ENCODE data around the gene UGT1A8.

The UGT1A8 gene

DNA sequence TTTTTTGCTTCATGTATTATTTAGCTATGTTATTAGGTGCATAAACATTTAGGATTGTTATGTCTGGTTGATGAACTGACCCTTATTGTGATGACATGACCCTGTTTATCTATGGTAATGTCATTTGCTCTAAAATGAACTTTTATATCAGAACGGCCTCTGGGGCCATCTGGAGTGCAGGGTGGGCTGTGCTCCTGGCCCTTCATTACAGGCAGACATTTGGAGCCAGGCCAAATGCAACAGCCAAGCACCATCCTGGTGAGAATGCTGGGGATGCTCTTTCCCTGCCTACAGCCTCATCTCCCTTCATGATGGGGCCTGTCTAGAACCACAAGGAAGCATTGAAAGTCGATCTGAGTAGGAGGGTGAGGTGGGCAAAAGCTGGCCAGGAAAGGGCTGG, 198.9 kb downstream of the UGT1A8 start:
- TF ChIP-seq, protein P1, sequence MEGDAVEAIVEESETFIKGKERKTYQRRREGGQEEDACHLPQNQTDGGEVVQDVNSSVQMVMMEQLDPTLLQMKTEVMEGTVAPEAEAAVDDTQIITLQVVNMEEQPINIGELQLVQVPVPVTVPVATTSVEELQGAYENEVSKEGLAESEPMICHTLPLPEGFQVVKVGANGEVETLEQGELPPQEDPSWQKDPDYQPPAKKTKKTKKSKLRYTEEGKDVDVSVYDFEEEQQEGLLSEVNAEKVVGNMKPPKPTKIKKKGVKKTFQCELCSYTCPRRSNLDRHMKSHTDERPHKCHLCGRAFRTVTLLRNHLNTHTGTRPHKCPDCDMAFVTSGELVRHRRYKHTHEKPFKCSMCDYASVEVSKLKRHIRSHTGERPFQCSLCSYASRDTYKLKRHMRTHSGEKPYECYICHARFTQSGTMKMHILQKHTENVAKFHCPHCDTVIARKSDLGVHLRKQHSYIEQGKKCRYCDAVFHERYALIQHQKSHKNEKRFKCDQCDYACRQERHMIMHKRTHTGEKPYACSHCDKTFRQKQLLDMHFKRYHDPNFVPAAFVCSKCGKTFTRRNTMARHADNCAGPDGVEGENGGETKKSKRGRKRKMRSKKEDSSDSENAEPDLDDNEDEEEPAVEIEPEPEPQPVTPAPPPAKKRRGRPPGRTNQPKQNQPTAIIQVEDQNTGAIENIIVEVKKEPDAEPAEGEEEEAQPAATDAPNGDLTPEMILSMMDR (conservative IDR thresholded peaks at IDR 0.05; ENCODE audit: low read length), result no peak
- TF ChIP-seq EZH2phosphoT487 (IDR thresholded peaks at IDR 0.05; ENCODE audit: borderline replicate concordance), result no peak
- Histone ChIP-seq H3K9me3 (ENCODE audit: insufficient read depth, low read depth, low read length) (no peaks in the 10 kb centered on the region), H3K9me2 (replicated peaks; ENCODE audit: low read depth, low read length) (no peaks in the 10 kb centered on the region), H3F3A (ENCODE audit: low read depth) (no peaks in the 10 kb centered on the region), H4K20me1 (ENCODE audit: insufficient read depth, low read length, poor library complexity, severe bottlenecking) (no peaks in the 10 kb centered on the region), H3K36me3 (ENCODE audit: insufficient read depth, low read length) (no peaks in the 10 kb centered on the region), H3K9ac (ENCODE audit: low read depth, low read length, poor library complexity, severe bottlenecking) (no peak overlapping the region), H2AFZ (ENCODE audit: low read length) (no peak overlapping the region), H3K79me2 (ENCODE audit: insufficient read depth, low read length) (no peaks in the 10 kb centered on the region), H3K4me1 (ENCODE audit: insufficient read depth, low read length, poor library complexity, severe bottlenecking) (no peaks in the 10 kb centered on the region), H3K27me3 (ENCODE audit: insufficient read depth, low read length, poor library complexity, severe bottlenecking) (no peaks in the 10 kb centered on the region), H3K4me2 (ENCODE audit: low read depth, low read length, poor library complexity, severe bottlenecking) (no peak overlapping the region), H3K4me3 (ENCODE audit: low read length, poor library complexity, severe bottlenecking) (no peak overlapping the region)

- Histone ChIP-seq H3K36me3 (ENCODE audit: insufficient read depth, low read length) (no peaks in the 10 kb centered on the region), H3K79me2 (ENCODE audit: insufficient read depth, low read length) (no peaks in the 10 kb centered on the region), H4K20me1 (ENCODE audit: insufficient read depth, low read length, poor library complexity, severe bottlenecking) (no peaks in the 10 kb centered on the region), H3F3A (ENCODE audit: low read depth) (no peaks in the 10 kb centered on the region), H3K27me3 (ENCODE audit: insufficient read depth, low read length, poor library complexity, severe bottlenecking) (no peaks in the 10 kb centered on the region), H2AFZ (ENCODE audit: low read length) (no peak overlapping the region), H3K9ac (ENCODE audit: low read depth, low read length, poor library complexity, severe bottlenecking) (no peak overlapping the region), H3K9me3 (ENCODE audit: insufficient read depth, low read depth, low read length) (no peaks in the 10 kb centered on the region), H3K4me3 (ENCODE audit: low read length, poor library complexity, severe bottlenecking) (no peak overlapping the region), H3K4me2 (ENCODE audit: low read depth, low read length, poor library complexity, severe bottlenecking) (no peak overlapping the region), H3K9me2 (replicated peaks; ENCODE audit: low read depth, low read length) (no peaks in the 10 kb centered on the region), H3K4me1 (ENCODE audit: insufficient read depth, low read length, poor library complexity, severe bottlenecking) (no peaks in the 10 kb centered on the region)
- TF ChIP-seq, protein P1 (conservative IDR thresholded peaks at IDR 0.05; ENCODE audit: low read length), result no peak
- no peak for TF ChIP-seq EZH2phosphoT487 (IDR thresholded peaks at IDR 0.05; ENCODE audit: borderline replicate concordance)
These were observed 199.3 kb downstream of the UGT1A8 start for GRCh38 chr2:233816771-233817170.

GRCh38 chr2:233817361-233817911, 200.0 kb downstream of the UGT1A8 start:
- no peak overlapping the region for H3K4me3 ChIP-seq (ENCODE audit: low read length, poor library complexity, severe bottlenecking)
- no peak overlapping the region for H3K4me2 ChIP-seq (ENCODE audit: low read depth, low read length, poor library complexity, severe bottlenecking)
- no peaks in the 10 kb centered on the region for H3K4me1 ChIP-seq (ENCODE audit: insufficient read depth, low read length, poor library complexity, severe bottlenecking)
- H2AFZ ChIP-seq (ENCODE audit: low read length), result no peak overlapping the region
- no peaks in the 10 kb centered on the region for H3K9me2 ChIP-seq (replicated peaks; ENCODE audit: low read depth, low read length)
- H3K36me3 ChIP-seq (ENCODE audit: insufficient read depth, low read length), result no peaks in the 10 kb centered on the region
- H3K79me2 ChIP-seq (ENCODE audit: insufficient read depth, low read length), result no peaks in the 10 kb centered on the region
- H3K27me3 ChIP-seq (ENCODE audit: insufficient read depth, low read length, poor library complexity, severe bottlenecking), result no peaks in the 10 kb centered on the region
- no peak for TF ChIP-seq EZH2phosphoT487 (IDR thresholded peaks at IDR 0.05; ENCODE audit: borderline replicate concordance)
- TF ChIP-seq, protein P1 (conservative IDR thresholded peaks at IDR 0.05; ENCODE audit: low read length), result no peak
- H3K9me3 ChIP-seq (ENCODE audit: insufficient read depth, low read depth, low read length), result no peaks in the 10 kb centered on the region
- H3K9ac ChIP-seq (ENCODE audit: low read depth, low read length, poor library complexity, severe bottlenecking), result no peak overlapping the region
- no peaks in the 10 kb centered on the region for H4K20me1 ChIP-seq (ENCODE audit: insufficient read depth, low read length, poor library complexity, severe bottlenecking)
- H3F3A ChIP-seq (ENCODE audit: low read depth), result no peaks in the 10 kb centered on the region
